8988T (cell line): ENCODE data around the gene LYVE1.

Source experiments
- DNase-seq: peaks from one replicate; pipeline ENCODE4 v3.0.0; 2011

Gene LYVE1

GRCh38 chr11:10519630-10520029 lies 48.8 kb downstream of the LYVE1 start:
- DNase-seq = no peak

GRCh38 chr11:10518891-10519290 lies 49.6 kb downstream of the LYVE1 start:
- DNase-seq = no peak

GRCh38 chr11:10518123-10518522 lies 50.3 kb downstream of the LYVE1 start:
- DNase-seq = no peak

- no peak for DNase-seq
Observed at GRCh38 chr11:10515418-10515817, 53.0 kb downstream of the LYVE1 start.

GRCh38 chr11:10514709-10515108 lies 53.8 kb downstream of the LYVE1 start:
- DNase-seq = no peak

GRCh38 chr11:10514202-10514601 lies 54.3 kb downstream of the LYVE1 start:
- DNase-seq = no peak

- no peak for DNase-seq
Observed at GRCh38 chr11:10511181-10511621, 57.3 kb downstream of the LYVE1 start.
